ENCODE data around the gene DUSP12.

DUSP12 gene

GRCh38 chr1:161771161-161771560 is 21.6 kb downstream of the DUSP12 start:
- no peak for DNase-seq

DNA sequence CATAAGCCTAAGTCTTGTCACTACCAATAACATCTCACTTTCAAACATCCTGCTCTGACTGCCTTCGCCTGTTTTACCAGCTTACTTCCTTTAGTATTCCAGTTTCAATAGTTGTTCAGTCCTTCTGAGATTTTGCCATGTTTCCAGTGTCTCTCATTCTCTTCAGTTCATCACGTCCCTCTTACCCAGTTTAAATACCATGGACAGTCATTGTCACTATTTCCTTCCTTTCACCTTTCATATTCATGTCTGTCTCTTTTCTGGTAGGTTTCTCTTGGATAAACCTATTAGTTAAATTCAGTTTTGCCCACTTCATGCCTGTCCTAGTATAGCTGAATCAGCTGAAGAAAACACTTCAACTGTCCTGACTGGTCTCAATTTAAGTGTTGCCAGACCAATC is 22.4 kb downstream of the DUSP12 start:
- no peak for DNase-seq

DNA sequence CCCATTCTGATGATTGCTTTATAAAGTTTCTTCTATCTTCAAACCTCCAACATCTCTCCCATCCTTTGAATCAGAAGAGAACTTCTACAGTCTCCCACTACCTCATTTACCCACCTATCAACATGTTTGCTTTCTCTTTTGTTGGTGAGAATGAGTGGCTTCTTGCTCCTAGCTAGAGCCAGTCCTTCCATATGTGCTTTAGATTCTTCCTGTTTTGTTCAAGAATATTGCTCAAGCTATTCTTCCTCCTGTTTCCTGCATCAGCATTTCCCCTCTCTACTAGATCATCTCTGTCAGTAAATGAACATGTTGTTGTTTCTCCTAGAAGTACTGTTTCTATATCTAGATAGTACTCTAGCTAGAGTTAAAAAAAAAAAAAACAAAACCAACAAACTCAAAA is 22.8 kb downstream of the DUSP12 start:
- DNase-seq = peak; percentile 76

DNA sequence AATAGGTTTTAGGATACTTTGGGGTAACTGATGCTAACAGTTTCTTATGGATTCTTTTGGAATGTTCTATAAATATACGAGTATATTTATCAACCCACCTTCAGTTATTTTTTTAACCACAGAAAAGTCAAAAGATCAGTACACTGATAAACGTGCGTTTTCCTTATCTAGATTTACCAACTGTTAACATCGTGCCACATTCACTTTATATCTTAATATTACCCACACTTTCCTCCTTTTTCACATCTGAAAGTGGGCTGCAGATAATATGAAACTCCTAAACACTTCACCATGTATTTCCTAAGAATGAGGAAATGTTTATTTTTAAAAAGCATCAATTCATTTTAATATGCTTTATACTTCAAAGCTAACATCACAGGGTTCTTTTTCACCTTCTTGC is 24.2 kb downstream of the DUSP12 start:
- DNase-seq = no peak

DNA sequence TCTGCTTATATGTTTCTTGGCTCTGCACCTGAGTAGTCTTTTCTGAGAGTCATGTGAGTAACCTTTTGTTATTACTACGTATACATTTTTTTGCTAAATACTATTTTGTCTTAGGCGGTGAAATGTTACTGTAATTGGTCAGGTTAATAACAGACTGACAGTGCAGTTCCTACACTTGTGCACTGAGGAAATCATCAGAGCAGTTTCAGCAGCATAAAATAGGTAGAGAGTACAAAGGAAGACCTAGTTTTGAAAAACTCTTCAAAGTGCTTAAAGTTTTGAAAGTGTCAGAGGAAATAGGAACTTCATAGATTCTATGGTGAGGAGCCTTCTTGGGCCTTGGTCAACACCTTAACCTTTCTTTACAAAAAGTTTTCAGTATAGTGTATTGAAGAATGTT is 27.7 kb downstream of the DUSP12 start:
- DNase-seq = no peak

DNA sequence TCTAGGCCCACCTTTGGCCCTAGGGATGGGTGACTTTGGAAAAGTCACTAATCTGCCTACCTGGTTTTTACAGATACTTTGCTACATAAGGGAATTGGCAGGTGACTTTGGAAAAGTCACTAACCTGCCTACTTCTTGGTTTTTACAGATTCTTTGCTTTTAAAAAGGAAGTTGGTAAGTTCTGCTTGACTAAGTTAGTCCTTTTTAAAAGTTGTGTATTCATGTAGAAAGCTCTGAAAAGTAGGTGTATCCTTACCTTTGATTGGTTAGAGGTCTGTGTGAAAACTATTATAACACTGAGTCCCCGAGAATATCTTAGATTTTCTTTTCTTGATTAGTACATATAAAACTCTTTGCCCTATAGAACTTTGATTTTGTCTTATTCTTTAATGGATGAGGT is 28.9 kb downstream of the DUSP12 start:
- no peak for DNase-seq

- no peak for DNase-seq
Observed at GRCh38 chr1:161779393-161779792, 29.8 kb downstream of the DUSP12 start.

DNA sequence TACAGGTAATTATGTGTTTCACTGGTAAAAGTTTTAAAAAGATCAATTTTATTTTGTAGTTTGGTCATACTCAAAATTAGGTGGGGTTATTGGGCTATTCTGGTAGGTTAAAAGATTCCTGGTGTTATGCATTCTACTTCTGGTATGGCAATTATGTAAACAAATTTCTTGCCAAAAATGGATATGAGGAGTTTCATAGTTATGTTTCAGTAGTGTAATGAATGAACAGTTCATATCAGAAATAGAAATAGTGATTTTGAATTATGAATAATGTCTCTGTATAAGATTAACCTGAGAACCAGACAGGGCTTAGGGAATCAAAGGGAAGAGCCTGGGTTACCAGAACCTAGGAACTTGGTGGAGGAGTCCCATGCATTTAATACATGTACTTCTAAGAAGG is 32.4 kb downstream of the DUSP12 start:
- DNase-seq = no peak

- DNase-seq = no peak
Observed at GRCh38 chr1:161782886-161783285, 33.3 kb downstream of the DUSP12 start.

- DNase-seq = peak; percentile 17
Observed at GRCh38 chr1:161784968-161785367, 35.4 kb downstream of the DUSP12 start.

DNA sequence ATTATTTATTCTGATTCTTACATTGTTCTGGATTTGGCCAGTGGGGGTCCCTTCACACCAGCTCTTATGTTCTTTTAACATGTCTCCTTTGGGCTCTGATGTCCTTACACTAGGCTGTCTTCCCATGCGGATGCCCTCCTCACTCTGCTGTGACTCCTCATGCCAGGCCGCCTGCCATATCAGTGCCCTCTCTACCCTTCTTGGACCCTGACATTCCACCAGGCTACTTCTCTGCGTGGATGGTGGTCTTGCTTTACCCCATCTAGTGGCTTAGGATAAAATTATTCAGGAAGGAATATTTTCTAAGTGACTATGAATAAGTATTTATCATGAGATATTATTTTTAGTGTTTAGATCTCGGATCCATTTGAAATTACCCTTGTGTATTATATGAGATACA is 37.8 kb downstream of the DUSP12 start:
- DNase-seq = no peak

- no peak for DNase-seq
Observed at GRCh38 chr1:161790587-161791317, 41.2 kb downstream of the DUSP12 start.

GRCh38 chr1:161791904-161792655 is 42.5 kb downstream of the DUSP12 start:
- no peak for DNase-seq

DNA sequence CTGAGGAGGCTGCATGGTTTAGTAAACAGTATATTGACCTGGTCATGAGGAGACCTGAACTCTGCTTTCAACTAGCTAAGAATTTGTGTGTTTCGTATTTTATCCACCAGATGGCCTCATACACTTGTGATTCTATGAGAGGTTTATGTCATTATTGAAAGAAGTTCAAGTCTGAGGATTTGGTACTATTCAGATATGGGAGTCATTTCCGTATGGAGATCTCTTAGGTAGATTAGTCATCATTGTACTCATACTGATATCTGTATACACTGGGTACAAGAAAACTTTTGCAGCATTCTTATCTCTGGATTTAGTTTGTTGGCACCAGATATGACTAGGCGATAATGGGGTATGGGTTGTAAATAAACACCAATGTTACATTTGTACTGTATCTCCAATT is 43.2 kb downstream of the DUSP12 start:
- DNase-seq = peak; percentile 75

- DNase-seq = no peak
Observed at GRCh38 chr1:161799792-161800191, 50.2 kb downstream of the DUSP12 start.

DNA sequence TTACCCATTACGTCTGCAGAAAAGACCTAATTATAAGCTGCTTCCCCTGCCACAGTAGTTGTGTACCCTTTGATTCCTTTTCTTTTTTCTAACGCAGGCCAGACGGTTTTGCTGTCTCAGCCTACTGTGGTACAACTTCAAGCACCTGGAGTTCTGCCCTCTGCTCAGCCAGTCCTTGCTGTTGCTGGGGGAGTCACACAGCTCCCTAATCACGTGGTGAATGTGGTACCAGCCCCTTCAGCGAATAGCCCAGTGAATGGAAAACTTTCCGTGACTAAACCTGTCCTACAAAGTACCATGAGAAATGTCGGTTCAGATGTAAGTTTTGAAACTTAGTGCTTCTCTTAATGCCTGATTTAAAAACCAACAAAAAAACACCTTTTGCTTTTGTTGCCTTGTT is 52.4 kb downstream of the DUSP12 start:
- DNase-seq = no peak

DNA sequence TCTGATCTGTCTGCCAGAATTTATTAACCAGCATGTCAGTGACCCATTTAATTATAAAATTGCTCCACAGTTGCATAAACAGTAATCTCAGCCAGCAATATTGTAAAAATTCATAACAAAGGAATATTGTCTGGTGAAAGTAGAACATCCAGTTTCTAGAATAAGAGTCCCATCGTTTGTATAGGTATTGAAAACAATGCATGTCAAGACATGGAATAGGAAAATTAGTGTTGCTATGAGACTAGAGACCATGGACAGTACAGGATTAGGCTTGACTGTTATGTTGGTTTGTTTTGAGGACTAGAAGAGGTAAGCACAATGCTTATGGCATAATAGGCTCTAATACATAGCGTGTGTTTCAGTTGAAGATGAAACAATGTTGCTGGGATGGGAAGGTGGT is 53.6 kb downstream of the DUSP12 start:
- no peak for DNase-seq

DNA sequence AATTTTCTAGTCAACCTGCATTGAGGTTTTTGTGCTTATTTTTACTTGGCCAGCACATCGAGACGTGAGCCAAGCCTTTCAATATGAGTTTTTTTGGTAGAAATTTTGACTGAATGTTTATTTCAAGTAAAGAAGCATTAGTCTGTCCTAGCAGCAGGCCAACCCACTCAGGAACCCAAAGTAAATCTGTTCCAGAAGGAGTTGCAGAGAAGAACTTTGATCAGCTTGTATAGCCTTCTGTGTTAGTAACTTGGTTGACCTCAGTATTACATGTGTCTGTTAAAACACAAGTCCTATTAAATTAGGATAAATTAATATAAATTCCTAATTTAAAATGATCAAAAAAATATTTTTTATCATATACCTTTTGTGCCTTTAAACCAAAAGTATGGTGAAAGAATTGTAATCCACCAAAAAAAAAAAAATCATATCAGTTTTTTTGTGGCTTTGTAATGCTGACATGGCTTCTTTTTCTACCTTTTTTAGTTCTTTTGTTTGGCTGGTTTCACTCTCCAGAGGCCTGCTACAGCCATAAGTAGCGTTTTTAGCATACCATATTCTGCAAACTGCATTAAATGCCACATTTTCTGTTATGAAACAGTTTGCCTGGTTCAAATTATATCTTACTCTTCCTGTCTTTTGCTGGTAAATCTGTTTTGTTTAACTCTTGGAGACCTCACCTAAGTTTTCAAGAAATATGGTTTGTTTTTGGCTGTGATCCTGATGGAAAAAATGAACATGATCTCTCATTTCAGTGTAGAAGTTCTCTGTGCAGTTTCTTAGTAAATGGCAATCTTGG is 56.0 kb downstream of the DUSP12 start:
- DNase-seq = no peak

Measured in MV-4-11 (cell line).